Measurements from ENCODE around the gene DDAH1.

Gene DDAH1

GRCh38 chr1:85274969-85275453, 189.9 kb downstream of the DDAH1 start:
- DNase-seq (ENCODE audit: low read depth, low spot score) = no peak

- no peak for DNase-seq (ENCODE audit: low read depth, low spot score)
Observed at GRCh38 chr1:85273397-85273796, 191.6 kb downstream of the DDAH1 start.

- no peak for DNase-seq (ENCODE audit: low read depth, low spot score)
Observed at GRCh38 chr1:85268801-85269585, 196.0 kb downstream of the DDAH1 start.

Measured in brain pericyte (primary cell).